B cell (primary cell): ENCODE results near the gene PRKAG2. TPM values are rescaled to one million over a fixed set of nuclear protein-coding genes. Genes with fewer than 3 reads are reported as not detected.

ENCODE experiments used
- ATAC-seq: fragments of 200-7000 bp; cut with Tn5 transposase; one replicate; pipeline ENCODE4 v1.10.0; 2021; ENCODE audit warnings: low read depth, mild to moderate bottlenecking, moderate number of reproducible peaks, moderate library complexity
- CTCF ChIA-PET: fragments of 350-600 bp; sonication (Branson Sonifier 250); formaldehyde crosslinking; loops from one replicate; lab custom pipeline; 2021; ENCODE audit warnings: antibody characterized with exemption, inconsistent platforms; lab: Charles Lee
- POLR2A ChIA-PET: fragments of 350-600 bp; sonication (Branson Sonifier 250); formaldehyde crosslinking; loops from one replicate; lab custom pipeline; 2021; ENCODE audit warnings: antibody characterized with exemption; lab: Charles Lee
- DNase-seq: peaks from one replicate; pipeline ENCODE4 v3.0.0; 2013
- H2AFZ ChIP-seq: 2 replicates; pipeline ENCODE4 v1.6.1; 2012; ENCODE audit warnings: mild to moderate bottlenecking, low read depth, low read length; ENCODE audit not compliant: insufficient read depth, poor library complexity, severe bottlenecking
- H3K27ac ChIP-seq, 2 donors: 1 replicate in 1 of 2; 2 replicates in 1 of 2; pipeline ENCODE4 v1.5.1; 2012 to 2013; ENCODE audit warnings: low read length in 2 of 2, mild to moderate bottlenecking in 2 of 2, moderate library complexity in 1 of 2
- H3K27me3 ChIP-seq, 4 experiments: fragments of 200-600 bp in 1 of 4; sonication (generic) in 1 of 4; replicated peaks in 1 of 4; 1 replicate in 2 of 4; 2 replicates in 2 of 4; pipeline versions ENCODE4 v1.6.1 to v1.7.0; 2013 to 2016; ENCODE audit warnings: low read length in 3 of 4, mild to moderate bottlenecking in 2 of 4, mixed read lengths in 1 of 4, moderate library complexity in 1 of 4; ENCODE audit not compliant: insufficient read depth in 4 of 4, control insufficient read depth in 3 of 4; ENCODE audit errors: control extremely low read depth in 1 of 4
- H3K36me3 ChIP-seq, 2 experiments: replicated peaks in 1 of 2; 1 replicate in 1 of 2; 2 replicates in 1 of 2; pipeline versions ENCODE4 v1.6.1 to v1.7.1; 2013; ENCODE audit warnings: low read length in 1 of 2; ENCODE audit not compliant: insufficient read depth in 2 of 2, control insufficient read depth in 1 of 2; ENCODE audit errors: control extremely low read depth in 1 of 2, extremely low read depth in 1 of 2
- H3K4me1 ChIP-seq, 2 donors: fragments of 200-600 bp in 1 of 2; sonication (generic) in 1 of 2; 1 replicate in 1 of 2; 2 replicates in 1 of 2; pipeline versions ENCODE4 v1.5.1 to v1.6.1; 2013 to 2017; ENCODE audit warnings: low read length in 2 of 2; ENCODE audit not compliant: control insufficient read depth in 2 of 2, insufficient read depth in 2 of 2
- H3K4me2 ChIP-seq: replicated peaks from 2 replicates; pipeline ENCODE3; 2012; ENCODE audit warnings: mild to moderate bottlenecking, low read depth, low read length; ENCODE audit not compliant: poor library complexity, severe bottlenecking
- H3K4me3 ChIP-seq, 5 experiments: fragments of 200-600 bp in 1 of 5; sonication (generic) in 1 of 5; 1 replicate in 3 of 5; 2 replicates in 2 of 5; pipeline versions ENCODE4 v1.5.1 to v1.7.0; 2011 to 2016; ENCODE audit warnings: low read length in 4 of 5, mild to moderate bottlenecking in 4 of 5, low read depth in 2 of 5, control low read depth in 1 of 5, moderate library complexity in 1 of 5; ENCODE audit not compliant: insufficient read depth in 1 of 5; ENCODE audit errors: control extremely low read depth in 1 of 5, extremely low read depth in 1 of 5
- H3K79me2 ChIP-seq: fragments of 200-600 bp; sonication (generic); one replicate; pipeline ENCODE4 v1.6.0; 2016; ENCODE audit warnings: low read length; ENCODE audit not compliant: control insufficient read depth, insufficient read depth
- H3K9ac ChIP-seq: fragments of 200-600 bp; sonication (generic); 2 replicates; pipeline ENCODE4 v1.6.1; 2017; ENCODE audit warnings: mild to moderate bottlenecking, low read length, moderate library complexity
- H3K9me3 ChIP-seq, 3 donors: one replicate each; pipeline versions ENCODE4 v1.6.1 to v1.7.1; 2013; ENCODE audit warnings: low read length in 2 of 3; ENCODE audit not compliant: control insufficient read depth in 2 of 3, insufficient read depth in 1 of 3; ENCODE audit errors: control extremely low read depth in 1 of 3
- H4K20me1 ChIP-seq: 2 replicates; pipeline ENCODE4 v1.6.0; 2012; ENCODE audit warnings: mild to moderate bottlenecking, low read length; ENCODE audit not compliant: insufficient read depth, control insufficient read depth, poor library complexity, severe bottlenecking
- H3K27ac Mint-ChIP-seq: one replicate; pipeline ENCODE4 v1.8.0; 2021; ENCODE audit warnings: mixed read lengths
- H3K27me3 Mint-ChIP-seq: one replicate; pipeline ENCODE4 v1.8.0; 2021; ENCODE audit warnings: mixed read lengths
- H3K4me1 Mint-ChIP-seq: one replicate; pipeline ENCODE4 v1.8.0; 2021; ENCODE audit warnings: mixed read lengths
- H3K4me3 Mint-ChIP-seq: one replicate; pipeline ENCODE4 v1.8.0; 2021; ENCODE audit warnings: mixed read lengths
- H3K9me3 Mint-ChIP-seq: one replicate; pipeline ENCODE4 v1.8.0; 2022; ENCODE audit warnings: mixed read lengths; ENCODE audit not compliant: insufficient read depth
- EZH2 ChIP-seq: IDR thresholded peaks from 2 replicates; pipeline ENCODE4 v1.6.1; 2012; ENCODE audit warnings: borderline replicate concordance, low read depth, mild to moderate bottlenecking, moderate library complexity, low read length; ENCODE audit not compliant: insufficient read depth, poor library complexity, severe bottlenecking
- WGBS: methylation state at CpG from one replicate; pipeline ENCODE4 v1.1.5; 2013; ENCODE audit warnings: missing lambda C conversion rate; ENCODE audit not compliant: insufficient coverage; 5-methylcytosine and 5-hydroxymethylcytosine counted together
- intact Hi-C: fragments of 100-400 bp; cut with micrococcal nuclease; formaldehyde crosslinking; loops from one replicate; pipeline ENCODE4 v1.10.0; 2022
- polyA plus RNA-seq: library from polyadenylated mRNA; depleted of rRNA; stranded (reverse); fragments of >200 nt; gene quantifications from 2 replicates; pipeline ENCODE4 v1.2.3, GENCODE V29; 2012
- total RNA-seq, 2 donors: library from RNA; stranded (reverse); fragments of 120-200 nt in 1 of 2; gene quantifications; 1 replicate in 1 of 2; 2 replicates in 1 of 2; pipeline versions ENCODE4 v1.2.3 to v1.2.4, GENCODE V29; 2013 to 2022
- TF ChIP-seq, protein P1 (sequence below): fragments of 200-600 bp; IDR thresholded peaks from one replicate; pipeline ENCODE4 v1.8.0; 2022; ENCODE audit warnings: antibody characterized with exemption, mild to moderate bottlenecking

Gene PRKAG2
- total and polyA plus RNA-seq, 2 donors (not counting 1 experiment from before 2014, with no cell fraction given): 22.1 to 56.3 TPM

DNA sequence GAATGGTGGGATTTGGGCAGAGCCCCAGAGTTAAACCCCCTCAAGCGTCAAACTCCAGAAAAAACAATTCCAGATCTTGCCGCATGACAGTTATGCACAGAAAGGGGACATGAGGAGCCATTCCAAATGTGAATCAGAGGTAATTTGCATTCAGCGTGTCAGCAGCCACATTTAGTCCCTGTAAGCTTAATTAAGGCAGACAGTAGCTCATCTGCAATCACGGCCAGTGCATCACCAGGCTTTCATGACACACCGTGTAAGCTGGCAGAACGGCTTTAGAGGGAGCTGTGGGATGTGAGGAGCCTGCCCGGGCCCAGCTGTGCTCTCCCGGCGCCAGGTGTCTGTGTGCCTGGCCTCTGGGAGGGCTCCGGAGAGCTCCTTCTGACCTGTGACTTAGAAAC is 18.7 kb upstream of the PRKAG2 start:
- CTCF ChIA-PET: no interaction called here
- no peak overlapping the region for H3K4me3 ChIP-seq
- no peak overlapping the region for H3K27ac ChIP-seq
- Mint-ChIP-seq H3K27me3 (peaks cover 33% of the 10 kb centered on the region), H3K27ac (no peak overlapping the region), H3K4me3 (no peak overlapping the region), H3K9me3 (no peaks in the 10 kb centered on the region), H3K4me1 (no peaks in the 10 kb centered on the region)
- no peaks in the 10 kb centered on the region for H3K36me3 ChIP-seq
- no peak overlapping the region for H3K9ac ChIP-seq
- DNase-seq: no peak
- POLR2A ChIA-PET: no interaction called here
- no peaks in the 10 kb centered on the region for H3K9me3 ChIP-seq
- H3K4me1 ChIP-seq: no peaks in the 10 kb centered on the region
- peaks cover 0 to 11% (median 0%) of the 10 kb centered on the region in 4 experiments for H3K27me3 ChIP-seq
- H4K20me1 ChIP-seq: no peaks in the 10 kb centered on the region
- ATAC-seq: no peak
- no peak overlapping the region for H2AFZ ChIP-seq
- WGBS: 88% methylated on average over 9 of the region's 10 CpGs
- H3K79me2 ChIP-seq: no peaks in the 10 kb centered on the region
- TF ChIP-seq, protein P1, sequence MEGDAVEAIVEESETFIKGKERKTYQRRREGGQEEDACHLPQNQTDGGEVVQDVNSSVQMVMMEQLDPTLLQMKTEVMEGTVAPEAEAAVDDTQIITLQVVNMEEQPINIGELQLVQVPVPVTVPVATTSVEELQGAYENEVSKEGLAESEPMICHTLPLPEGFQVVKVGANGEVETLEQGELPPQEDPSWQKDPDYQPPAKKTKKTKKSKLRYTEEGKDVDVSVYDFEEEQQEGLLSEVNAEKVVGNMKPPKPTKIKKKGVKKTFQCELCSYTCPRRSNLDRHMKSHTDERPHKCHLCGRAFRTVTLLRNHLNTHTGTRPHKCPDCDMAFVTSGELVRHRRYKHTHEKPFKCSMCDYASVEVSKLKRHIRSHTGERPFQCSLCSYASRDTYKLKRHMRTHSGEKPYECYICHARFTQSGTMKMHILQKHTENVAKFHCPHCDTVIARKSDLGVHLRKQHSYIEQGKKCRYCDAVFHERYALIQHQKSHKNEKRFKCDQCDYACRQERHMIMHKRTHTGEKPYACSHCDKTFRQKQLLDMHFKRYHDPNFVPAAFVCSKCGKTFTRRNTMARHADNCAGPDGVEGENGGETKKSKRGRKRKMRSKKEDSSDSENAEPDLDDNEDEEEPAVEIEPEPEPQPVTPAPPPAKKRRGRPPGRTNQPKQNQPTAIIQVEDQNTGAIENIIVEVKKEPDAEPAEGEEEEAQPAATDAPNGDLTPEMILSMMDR: no peak
- TF ChIP-seq EZH2: no peak
- no peak overlapping the region for H3K4me2 ChIP-seq
- intact Hi-C loops: no loop called here

DNA sequence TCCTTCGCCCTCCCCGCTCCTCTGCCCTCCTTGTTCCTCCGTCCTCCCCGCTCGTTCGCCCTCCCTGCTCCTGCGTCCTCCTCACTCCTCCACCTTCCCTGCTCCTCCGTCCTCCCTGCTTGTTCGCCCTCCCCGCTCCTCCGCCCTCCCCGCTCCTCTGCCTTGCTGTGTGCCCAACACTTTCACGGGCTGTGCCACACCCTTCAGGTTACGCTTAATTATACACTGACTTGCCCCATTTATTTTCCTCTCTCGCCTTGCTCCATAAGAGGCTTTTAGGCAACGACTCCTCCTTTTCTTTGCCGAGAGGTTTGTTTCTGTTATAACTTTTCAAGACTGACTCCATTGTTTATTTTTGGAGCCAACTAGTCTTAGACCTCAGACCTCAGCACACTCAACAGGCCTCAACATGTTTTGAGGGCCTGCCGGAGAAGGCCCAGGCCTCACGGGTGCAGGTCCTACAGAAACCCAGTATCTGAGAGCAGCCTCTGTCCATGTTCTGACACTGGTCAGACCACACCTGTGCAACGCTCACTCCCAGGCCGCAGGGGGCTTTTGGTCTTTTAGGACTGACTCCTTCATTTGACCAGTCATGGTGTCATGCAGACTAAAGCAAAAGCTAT is 18.2 kb upstream of the PRKAG2 start:
- no peak overlapping the region for H3K4me3 ChIP-seq
- H3K27ac Mint-ChIP-seq: no peak overlapping the region
- H4K20me1 ChIP-seq: no peaks in the 10 kb centered on the region
- TF ChIP-seq EZH2: no peak
- H3K9ac ChIP-seq: no peak overlapping the region
- no peaks in the 10 kb centered on the region for H3K36me3 ChIP-seq
- no peak overlapping the region for H3K4me2 ChIP-seq
- ATAC-seq (no peak), DNase-seq (no peak)
- no peaks in the 10 kb centered on the region for H3K4me1 ChIP-seq
- H3K27me3 Mint-ChIP-seq: peaks cover 28% of the 10 kb centered on the region
- H3K4me1 Mint-ChIP-seq: peaks cover 1% of the 10 kb centered on the region
- WGBS: 95% methylated on average over 18 of the region's 21 CpGs
- ChIA-PET CTCF (no interaction called here), POLR2A (no interaction called here)
- H3K9me3 ChIP-seq: no peaks in the 10 kb centered on the region
- H3K79me2 ChIP-seq: no peaks in the 10 kb centered on the region
- H3K9me3 Mint-ChIP-seq: no peaks in the 10 kb centered on the region
- no peak overlapping the region for H3K4me3 Mint-ChIP-seq
- H3K27me3 ChIP-seq: peaks cover 0 to 8% (median 0%) of the 10 kb centered on the region in 4 experiments
- no peak overlapping the region for H2AFZ ChIP-seq
- no peak overlapping the region for H3K27ac ChIP-seq
- intact Hi-C loops: no loop called here
